ENCODE data around the gene MMEL1. TPM values are rescaled to one million over a fixed set of nuclear protein-coding genes. Genes with fewer than 3 reads are reported as not detected.
A peak's percentile ranks its signal among the peaks of the same experiment; 100 is the strongest.
"Not testable (repeated sequence)": the region's sequence is repeated elsewhere in the genome, so short reads cannot be mapped to it uniquely, and the experiment has no call there.

MMEL1 gene
- polyA plus RNA-seq, 1 donor from 2014 or later, result 5.8 TPM

- H3K9me3 Mint-ChIP-seq, result peaks cover 5 to 9% (median 6%) of the 10 kb centered on the region in 3 donors
- peak overlapping the region; percentile 2 to 99 (median 46) for H3K27ac Mint-ChIP-seq
- H3K27me3 Mint-ChIP-seq, result no peaks in the 10 kb centered on the region
These were observed 58.5 kb downstream of the MMEL1 start for GRCh38 chr1:2574350-2574749.

GRCh38 chr1:2573250-2573920 is 59.4 kb downstream of the MMEL1 start:
- Mint-ChIP-seq H3K27ac (peak overlapping the region in 1 of 3 donors; percentile 99), H3K9me3 (peaks cover 5 to 9% (median 6%) of the 10 kb centered on the region in 3 donors), H3K36me3 (peaks cover 1% of the 10 kb centered on the region), H3K4me1 (peaks cover 21 to 27% (median 23%) of the 10 kb centered on the region in 3 donors), H3K4me3 (peak overlapping the region in 3 of 4 donors; percentile 19 to 67 (median 54)), H3K27me3 (no peaks in the 10 kb centered on the region)

More at GRCh38 chr1:2574350-2574749, 58.5 kb downstream of the MMEL1 start:
- Mint-ChIP-seq H3K4me3 (peak overlapping the region in 2 of 4 donors; percentile 8), H3K36me3 (peaks cover 1% of the 10 kb centered on the region), H3K4me1 (peaks cover 28 to 34% (median 29%) of the 10 kb centered on the region in 3 donors)

- no peaks in the 10 kb centered on the region for H3K36me3 Mint-ChIP-seq
These were observed 61.5 kb downstream of the MMEL1 start for GRCh38 chr1:2571348-2571747.

GRCh38 chr1:2570332-2570731 is 62.5 kb downstream of the MMEL1 start:
- Mint-ChIP-seq H3K9me3 (peaks cover 5 to 9% (median 6%) of the 10 kb centered on the region in 3 donors), H3K27me3 (no peaks in the 10 kb centered on the region), H3K4me1 (peaks cover 13% of the 10 kb centered on the region in 3 donors), H3K36me3 (no peaks in the 10 kb centered on the region), H3K27ac (no peak overlapping the region), H3K4me3 (no peak overlapping the region)

More at GRCh38 chr1:2571348-2571747, 61.5 kb downstream of the MMEL1 start:
- H3K4me3 Mint-ChIP-seq, result no peak overlapping the region
- H3K4me1 Mint-ChIP-seq, result peaks cover 18 to 21% (median 19%) of the 10 kb centered on the region in 3 donors
- no peak overlapping the region for H3K27ac Mint-ChIP-seq
- no peaks in the 10 kb centered on the region for H3K27me3 Mint-ChIP-seq
- H3K9me3 Mint-ChIP-seq, result peaks cover 5 to 9% (median 6%) of the 10 kb centered on the region in 3 donors

- not testable (repeated sequence) for H3K27me3 Mint-ChIP-seq, H3K4me3 Mint-ChIP-seq, H3K36me3 Mint-ChIP-seq, H3K27ac Mint-ChIP-seq, H3K9me3 Mint-ChIP-seq
- peaks cover 13% of the 10 kb centered on the region in 3 donors for H3K4me1 Mint-ChIP-seq
These were observed 63.1 kb downstream of the MMEL1 start for GRCh38 chr1:2569703-2570102.

GRCh38 chr1:2569060-2569459 is 63.8 kb downstream of the MMEL1 start:
- Mint-ChIP-seq H3K9me3 (peaks cover 5 to 9% (median 6%) of the 10 kb centered on the region in 3 donors), H3K27ac (peak overlapping the region in 1 of 3 donors; percentile 50), H3K4me1 (peaks cover 9 to 11% (median 10%) of the 10 kb centered on the region in 3 donors), H3K4me3 (peak overlapping the region in 1 of 4 donors; percentile 63), H3K27me3 (no peaks in the 10 kb centered on the region), H3K36me3 (no peaks in the 10 kb centered on the region)

GRCh38 chr1:2568187-2568816 is 64.5 kb downstream of the MMEL1 start:
- H3K9me3 Mint-ChIP-seq, H3K4me3 Mint-ChIP-seq, H3K36me3 Mint-ChIP-seq, H3K27ac Mint-ChIP-seq, H3K4me1 Mint-ChIP-seq, H3K27me3 Mint-ChIP-seq: not testable (repeated sequence)

GRCh38 chr1:2567083-2567679 is 65.6 kb downstream of the MMEL1 start:
- no peak overlapping the region for H3K27ac Mint-ChIP-seq
- peaks cover 1% of the 10 kb centered on the region for H3K36me3 Mint-ChIP-seq
- H3K27me3 Mint-ChIP-seq, result no peaks in the 10 kb centered on the region
- H3K4me3 Mint-ChIP-seq, result no peak overlapping the region
- no peaks in the 10 kb centered on the region for H3K4me1 Mint-ChIP-seq
- no peaks in the 10 kb centered on the region for H3K9me3 Mint-ChIP-seq

- Mint-ChIP-seq H3K27me3 (no peaks in the 10 kb centered on the region), H3K9me3 (no peaks in the 10 kb centered on the region), H3K4me3 (no peak overlapping the region), H3K27ac (peak overlapping the region in 1 of 3 donors; percentile 53), H3K4me1 (peaks cover 0 to 3% (median 0%) of the 10 kb centered on the region in 3 donors), H3K36me3 (peaks cover 1% of the 10 kb centered on the region)
These were observed 66.4 kb downstream of the MMEL1 start for GRCh38 chr1:2566101-2567045.

- H3K4me1 Mint-ChIP-seq, result peaks cover 0 to 5% (median 0%) of the 10 kb centered on the region in 3 donors
- H3K9me3 Mint-ChIP-seq, result no peaks in the 10 kb centered on the region
- no peaks in the 10 kb centered on the region for H3K27me3 Mint-ChIP-seq
- peak overlapping the region in 1 of 4 donors; percentile 47 for H3K4me3 Mint-ChIP-seq
- peaks cover 1% of the 10 kb centered on the region for H3K36me3 Mint-ChIP-seq
- H3K27ac Mint-ChIP-seq, result peak overlapping the region in 1 of 3 donors; percentile 53
These were observed 67.9 kb downstream of the MMEL1 start for GRCh38 chr1:2564815-2565374.

- H3K4me3 Mint-ChIP-seq, result peak overlapping the region in 1 of 4 donors; percentile 45
- H3K4me1 Mint-ChIP-seq, result peaks cover 0 to 5% (median 0%) of the 10 kb centered on the region in 3 donors
- H3K27me3 Mint-ChIP-seq, result no peaks in the 10 kb centered on the region
- no peaks in the 10 kb centered on the region for H3K9me3 Mint-ChIP-seq
- H3K36me3 Mint-ChIP-seq, result peaks cover 1% of the 10 kb centered on the region
- H3K27ac Mint-ChIP-seq, result peak overlapping the region in 1 of 3 donors; percentile 35
These were observed 68.6 kb downstream of the MMEL1 start for GRCh38 chr1:2564006-2564814.

- Mint-ChIP-seq H3K4me1 (peaks cover 0 to 5% (median 0%) of the 10 kb centered on the region in 3 donors), H3K27me3 (no peaks in the 10 kb centered on the region), H3K27ac (peak overlapping the region in 2 of 3 donors; percentile 19 to 35), H3K4me3 (no peak overlapping the region), H3K36me3 (peaks cover 1% of the 10 kb centered on the region), H3K9me3 (no peaks in the 10 kb centered on the region)
These were observed 69.6 kb downstream of the MMEL1 start for GRCh38 chr1:2563205-2563604.

Measured in IgD-negative memory B cell (primary cell).